ENCODE data around the gene HOXD12.
A peak's percentile ranks its signal among the peaks of the same experiment; 100 is the strongest.

HOXD12 gene

GRCh38 chr2:176122683-176123410, 23.3 kb downstream of the HOXD12 start, which contains the start of gene HOXD9:
TSS of gene HOXD9 (plus strand) at chr2:176122719. CDS start at chr2:176122769, 50 bp downstream.
- no peak for DNase-seq

GRCh38 chr2:176123411-176124109, 24.0 kb downstream of the HOXD12 start:
- no peak for DNase-seq

- DNase-seq, result no peak
Measured at GRCh38 chr2:176124110-176124946, 24.7 kb downstream of the HOXD12 start.

GRCh38 chr2:176124947-176125771, 25.6 kb downstream of the HOXD12 start:
- no peak for DNase-seq

GRCh38 chr2:176125772-176126054, 26.1 kb downstream of the HOXD12 start:
- no peak for DNase-seq

- no peak for DNase-seq
Measured at GRCh38 chr2:176126929-176127773, 27.6 kb downstream of the HOXD12 start.

- DNase-seq, result no peak
Measured at GRCh38 chr2:176127774-176128072, 28.1 kb downstream of the HOXD12 start.

GRCh38 chr2:176128172-176128981, 28.8 kb downstream of the HOXD12 start:
- no peak for DNase-seq

- peak; percentile 56 for DNase-seq
Measured at GRCh38 chr2:176128982-176129796, 29.6 kb downstream of the HOXD12 start, which contains the start of gene HOXD8. TSS of gene HOXD8 (plus strand) at chr2:176129705. CDS start at chr2:176130367, 662 bp downstream.

- no peak for DNase-seq
Measured at GRCh38 chr2:176129813-176130146, 30.2 kb downstream of the HOXD12 start.

GRCh38 chr2:176130147-176130956, 30.8 kb downstream of the HOXD12 start:
- DNase-seq, result no peak

GRCh38 chr2:176130957-176131847, 31.6 kb downstream of the HOXD12 start:
- DNase-seq, result no peak

GRCh38 chr2:176131848-176132158, 32.2 kb downstream of the HOXD12 start:
- DNase-seq, result no peak

- DNase-seq, result no peak
Measured at GRCh38 chr2:176132205-176133171, 32.9 kb downstream of the HOXD12 start.

GRCh38 chr2:176133389-176133788, 33.8 kb downstream of the HOXD12 start:
- no peak for DNase-seq

GRCh38 chr2:176134035-176134434, 34.4 kb downstream of the HOXD12 start:
- no peak for DNase-seq

- DNase-seq, result no peak
Measured at GRCh38 chr2:176135035-176135440, 35.4 kb downstream of the HOXD12 start.
